MG63 (cell line): Measurements from ENCODE around the gene C11orf58. TPM values are rescaled to one million over a fixed set of nuclear protein-coding genes. Genes with fewer than 3 reads are reported as not detected.

ENCODE experiments used
- DNase-seq: peaks from one replicate; pipeline ENCODE4 v3.0.0-alpha.2; 2020
- H3K27me3 ChIP-seq: fragments of 250-450 bp; sonication (Bioruptor Pico); 2 replicates; pipeline ENCODE4 v1.5.1; 2020; ENCODE audit warnings: mild to moderate bottlenecking, moderate library complexity
- H3K36me3 ChIP-seq: fragments of 250-450 bp; sonication (Bioruptor Pico); 2 replicates; pipeline ENCODE4 v1.5.1; 2020; ENCODE audit warnings: mild to moderate bottlenecking, moderate library complexity
- H3K4me3 ChIP-seq: fragments of 250-450 bp; sonication (Bioruptor Pico); 2 replicates; pipeline ENCODE4 v1.5.1; 2020; ENCODE audit warnings: mild to moderate bottlenecking, moderate library complexity
- H3K9me3 ChIP-seq: fragments of 250-450 bp; sonication (Bioruptor Pico); 2 replicates; pipeline ENCODE4 v1.5.1; 2020; ENCODE audit warnings: mild to moderate bottlenecking, moderate library complexity
- total RNA-seq: library from RNA; depleted of rRNA; stranded (reverse); fragments of >200 nt; shearing (Covaris generic); gene quantifications from 2 replicates; pipeline ENCODE4 v1.2.3, GENCODE V29; 2014; ENCODE audit warnings: low replicate concordance; rRNA removed

The C11orf58 gene
- 165 and 220 TPM in 2 replicates for total RNA-seq

GRCh38 chr11:16738193-16738946, at the start of gene C11orf58:
Gene C11orf58, plus strand, starts transcription at chr11:16738647. Its CDS starts 132 bp downstream, at chr11:16738779.
- no peaks in the 10 kb centered on the region for H3K9me3 ChIP-seq
- H3K27me3 ChIP-seq = no peaks in the 10 kb centered on the region
- H3K4me3 ChIP-seq = peak within 1 kb of the TSS; percentile 87

GRCh38 chr11:16690086-16690485, 48.4 kb upstream of the C11orf58 start:
- Histone ChIP-seq H3K9me3 (no peaks in the 10 kb centered on the region), H3K27me3 (no peaks in the 10 kb centered on the region), H3K36me3 (no peaks in the 10 kb centered on the region), H3K4me3 (no peak overlapping the region)
- no peak for DNase-seq

More at GRCh38 chr11:16738193-16738946, at the start of gene C11orf58:
- DNase-seq = peak; percentile 91
- peaks cover 13% of the 10 kb centered on the region for H3K36me3 ChIP-seq

GRCh38 chr11:16703795-16704194, 34.7 kb upstream of the C11orf58 start:
- H3K27me3 ChIP-seq = no peaks in the 10 kb centered on the region
- H3K36me3 ChIP-seq = no peaks in the 10 kb centered on the region
- H3K4me3 ChIP-seq = no peak overlapping the region
- no peak for DNase-seq
- no peaks in the 10 kb centered on the region for H3K9me3 ChIP-seq

GRCh38 chr11:16713594-16713993, 24.9 kb upstream of the C11orf58 start:
- no peaks in the 10 kb centered on the region for H3K36me3 ChIP-seq
- no peak overlapping the region for H3K4me3 ChIP-seq
- DNase-seq = no peak
- H3K27me3 ChIP-seq = no peaks in the 10 kb centered on the region
- no peaks in the 10 kb centered on the region for H3K9me3 ChIP-seq

GRCh38 chr11:16722581-16723344, 15.7 kb upstream of the C11orf58 start:
- H3K36me3 ChIP-seq = no peaks in the 10 kb centered on the region
- no peaks in the 10 kb centered on the region for H3K27me3 ChIP-seq
- no peak for DNase-seq
- no peaks in the 10 kb centered on the region for H3K9me3 ChIP-seq
- no peak overlapping the region for H3K4me3 ChIP-seq

- H3K9me3 ChIP-seq = no peaks in the 10 kb centered on the region
- no peak overlapping the region for H3K4me3 ChIP-seq
- no peak for DNase-seq
- H3K36me3 ChIP-seq = no peaks in the 10 kb centered on the region
- no peaks in the 10 kb centered on the region for H3K27me3 ChIP-seq
Observed at GRCh38 chr11:16727806-16728205, 10.6 kb upstream of the C11orf58 start.

GRCh38 chr11:16737818-16738192, 642 bp upstream of the C11orf58 start:
- no peaks in the 10 kb centered on the region for H3K27me3 ChIP-seq
- H3K9me3 ChIP-seq = no peaks in the 10 kb centered on the region
- peak overlapping the region; percentile 87 for H3K4me3 ChIP-seq
- DNase-seq = no peak
- H3K36me3 ChIP-seq = peaks cover 11% of the 10 kb centered on the region

- Histone ChIP-seq H3K27me3 (no peaks in the 10 kb centered on the region), H3K9me3 (no peaks in the 10 kb centered on the region), H3K4me3 (peak overlapping the region; percentile 87), H3K36me3 (peaks cover 15% of the 10 kb centered on the region)
- no peak for DNase-seq
Observed at GRCh38 chr11:16738947-16739815, 734 bp downstream of the C11orf58 start.

GRCh38 chr11:16741473-16741872, 3.0 kb downstream of the C11orf58 start:
- peak; percentile 31 for DNase-seq
- peaks cover 32% of the 10 kb centered on the region for H3K36me3 ChIP-seq

GRCh38 chr11:16743478-16743877, 5.0 kb downstream of the C11orf58 start:
- Histone ChIP-seq H3K36me3 (peaks cover 46% of the 10 kb centered on the region), H3K9me3 (no peaks in the 10 kb centered on the region), H3K27me3 (no peaks in the 10 kb centered on the region), H3K4me3 (no peak overlapping the region)
- no peak for DNase-seq

More at GRCh38 chr11:16741473-16741872, 3.0 kb downstream of the C11orf58 start:
- no peaks in the 10 kb centered on the region for H3K27me3 ChIP-seq
- no peak overlapping the region for H3K4me3 ChIP-seq
- H3K9me3 ChIP-seq = no peaks in the 10 kb centered on the region

GRCh38 chr11:16744128-16744725, 5.8 kb downstream of the C11orf58 start:
- no peaks in the 10 kb centered on the region for H3K9me3 ChIP-seq
- DNase-seq = no peak
- no peak overlapping the region for H3K4me3 ChIP-seq
- peaks cover 44% of the 10 kb centered on the region for H3K36me3 ChIP-seq
- no peaks in the 10 kb centered on the region for H3K27me3 ChIP-seq

- DNase-seq = no peak
- peaks cover 58% of the 10 kb centered on the region for H3K36me3 ChIP-seq
- H3K4me3 ChIP-seq = no peak overlapping the region
- H3K27me3 ChIP-seq = no peaks in the 10 kb centered on the region
- H3K9me3 ChIP-seq = no peaks in the 10 kb centered on the region
Observed at GRCh38 chr11:16745950-16746605, 7.6 kb downstream of the C11orf58 start.

- H3K27me3 ChIP-seq = no peaks in the 10 kb centered on the region
- no peak overlapping the region for H3K4me3 ChIP-seq
- DNase-seq = no peak
- peaks cover 58% of the 10 kb centered on the region for H3K36me3 ChIP-seq
- no peaks in the 10 kb centered on the region for H3K9me3 ChIP-seq
Observed at GRCh38 chr11:16749092-16749491, 10.6 kb downstream of the C11orf58 start.

GRCh38 chr11:16749666-16750065, 11.2 kb downstream of the C11orf58 start:
- no peak for DNase-seq
- Histone ChIP-seq H3K36me3 (peaks cover 54% of the 10 kb centered on the region), H3K4me3 (no peak overlapping the region), H3K9me3 (no peaks in the 10 kb centered on the region), H3K27me3 (no peaks in the 10 kb centered on the region)

- Histone ChIP-seq H3K9me3 (no peaks in the 10 kb centered on the region), H3K27me3 (no peaks in the 10 kb centered on the region), H3K4me3 (no peak overlapping the region), H3K36me3 (peaks cover 58% of the 10 kb centered on the region)
- no peak for DNase-seq
Observed at GRCh38 chr11:16750417-16750816, 12.0 kb downstream of the C11orf58 start.
